ENCODE results near the gene PDE3B. TPM values are rescaled to one million over a fixed set of nuclear protein-coding genes. Genes with fewer than 3 reads are reported as not detected.
"Not testable (repeated sequence)": the region's sequence is repeated elsewhere in the genome, so short reads cannot be mapped to it uniquely, and the experiment has no call there.

PDE3B gene
- total RNA-seq, 1 donor from 2014 or later: 5.6 TPM

- ATAC-seq (no peak), DNase-seq (no peak)
- intact Hi-C loops (cut with micrococcal nuclease): no loop called here
Observed at GRCh38 chr11:14773755-14774154, 130.2 kb downstream of the PDE3B start.

- no peak for DNase-seq
- ATAC-seq: no peak
- intact Hi-C loops (cut with micrococcal nuclease): no loop called here
Observed at GRCh38 chr11:14774721-14775120, 131.1 kb downstream of the PDE3B start.

GRCh38 chr11:14775897-14776296, 132.3 kb downstream of the PDE3B start:
- intact Hi-C loops (cut with micrococcal nuclease): no loop called here
- ATAC-seq: no peak
- DNase-seq: no peak

GRCh38 chr11:14778460-14778859, 134.9 kb downstream of the PDE3B start:
- intact Hi-C loops (cut with micrococcal nuclease); ATAC-seq; DNase-seq: not testable (repeated sequence)

- DNase-seq: no peak
- intact Hi-C loops (cut with micrococcal nuclease): no loop called here
- no peak for ATAC-seq
Observed at GRCh38 chr11:14783788-14784187, 140.2 kb downstream of the PDE3B start.

- DNase-seq (no peak), ATAC-seq (no peak)
- intact Hi-C loops (cut with micrococcal nuclease): no loop called here
Observed at GRCh38 chr11:14784230-14784629, 140.6 kb downstream of the PDE3B start.

- ATAC-seq (no peak), DNase-seq (no peak)
- intact Hi-C loops (cut with micrococcal nuclease): no loop called here
Observed at GRCh38 chr11:14789879-14790484, 146.4 kb downstream of the PDE3B start.

GRCh38 chr11:14793546-14793945, 149.9 kb downstream of the PDE3B start:
- no peak for ATAC-seq
- intact Hi-C loops (cut with micrococcal nuclease): no loop called here

GRCh38 chr11:14796028-14796427, 152.4 kb downstream of the PDE3B start:
- intact Hi-C loops (cut with micrococcal nuclease); ATAC-seq; DNase-seq: not testable (repeated sequence)

More at GRCh38 chr11:14793546-14793945, 149.9 kb downstream of the PDE3B start:
- DNase-seq: no peak

- intact Hi-C loops (cut with micrococcal nuclease): no loop called here
- DNase-seq (no peak), ATAC-seq (no peak)
Observed at GRCh38 chr11:14803846-14804245, 160.2 kb downstream of the PDE3B start.

GRCh38 chr11:14809466-14809865, 165.9 kb downstream of the PDE3B start:
- intact Hi-C loops (cut with micrococcal nuclease): no loop called here
- DNase-seq (no peak), ATAC-seq (no peak)

GRCh38 chr11:14812757-14813156, 169.2 kb downstream of the PDE3B start:
- no peak for DNase-seq
- intact Hi-C loops (cut with micrococcal nuclease): no loop called here
- ATAC-seq: no peak

GRCh38 chr11:14813516-14813915, 169.9 kb downstream of the PDE3B start:
- no peak for DNase-seq
- ATAC-seq: no peak
- intact Hi-C loops (cut with micrococcal nuclease): no loop called here

GRCh38 chr11:14818779-14819178, 175.2 kb downstream of the PDE3B start:
- intact Hi-C loops (cut with micrococcal nuclease): no loop called here
- DNase-seq (no peak), ATAC-seq (no peak)

GRCh38 chr11:14819596-14819995, 176.0 kb downstream of the PDE3B start:
- no peak for ATAC-seq
- intact Hi-C loops (cut with micrococcal nuclease): no loop called here
- DNase-seq: no peak

GRCh38 chr11:14821031-14821430, 177.4 kb downstream of the PDE3B start:
- intact Hi-C loops (cut with micrococcal nuclease): no loop called here

GRCh38 chr11:14826600-14826999, 183.0 kb downstream of the PDE3B start:
- no peak for DNase-seq
- no peak for ATAC-seq
- intact Hi-C loops (cut with micrococcal nuclease): no loop called here

More at GRCh38 chr11:14821031-14821430, 177.4 kb downstream of the PDE3B start:
- no peak for DNase-seq
- no peak for ATAC-seq

GRCh38 chr11:14835496-14836492, 192.2 kb downstream of the PDE3B start:
- ATAC-seq (no peak), DNase-seq (no peak)
- intact Hi-C loops (cut with micrococcal nuclease): no loop called here

GRCh38 chr11:14842002-14842401, 198.4 kb downstream of the PDE3B start:
- intact Hi-C loops (cut with micrococcal nuclease): no loop called here
- DNase-seq: no peak
- ATAC-seq: no peak

- no peak for DNase-seq
- intact Hi-C loops (cut with micrococcal nuclease): no loop called here
- ATAC-seq: no peak
Observed at GRCh38 chr11:14852571-14853177, 209.1 kb downstream of the PDE3B start.

Measured in left ventricle myocardium superior (tissue), 1 donor.